DOHH2 (cell line): Measurements from ENCODE around the gene ARHGAP22.

Experiments used
- EZH2phosphoT487 ChIP-seq: fragments of 200-600 bp; sonication (generic); IDR thresholded peaks from 2 replicates; pipeline ENCODE4 v1.6.1; 2017; ENCODE audit warnings: borderline replicate concordance, mild to moderate bottlenecking, antibody characterized with exemption, low read length, moderate library complexity, mixed read lengths
- TF ChIP-seq, protein P1 (sequence below): fragments of 200-600 bp; sonication (generic); IDR thresholded peaks from one replicate; pipeline ENCODE4 v1.5.1; 2014; ENCODE audit warnings: antibody characterized with exemption, mild to moderate bottlenecking, low read depth, low read length; ENCODE audit not compliant: poor library complexity, severe bottlenecking

DNA sequence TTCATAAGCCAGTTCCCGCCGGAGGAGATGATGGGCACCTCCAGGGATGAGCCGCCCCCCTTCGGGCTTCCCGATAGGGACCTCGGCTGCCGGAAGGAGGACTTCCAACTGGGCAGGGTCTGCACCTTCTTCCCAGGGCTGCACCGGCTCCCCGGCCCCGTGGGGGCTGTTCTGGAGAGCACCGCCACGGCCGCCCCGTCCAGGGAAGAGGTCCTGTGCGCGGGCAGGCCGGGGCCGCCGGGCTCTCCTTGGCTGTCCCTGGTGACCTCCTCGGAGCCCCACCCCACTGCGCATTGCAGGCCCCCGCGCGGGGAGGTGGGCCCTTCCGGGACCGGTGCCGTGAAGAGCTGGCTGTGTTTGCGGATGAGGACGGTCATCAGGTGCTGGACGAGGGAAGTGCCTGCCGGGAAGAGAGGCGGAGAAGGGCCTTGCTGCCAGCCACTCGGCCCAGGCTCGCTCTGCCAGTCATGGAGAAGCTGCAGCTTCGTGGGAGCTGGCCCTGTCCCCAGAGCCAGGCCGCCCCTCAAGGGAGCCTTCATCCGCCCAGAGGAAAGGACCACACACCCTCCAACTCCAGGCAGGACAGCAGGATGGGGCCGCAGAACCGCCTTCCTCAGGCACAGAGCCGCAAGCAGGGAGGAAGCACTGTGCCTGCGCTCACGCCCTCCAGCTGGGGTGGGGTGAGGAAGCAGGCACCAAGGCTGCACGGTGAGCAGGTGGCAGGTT is 154.0 kb downstream of the ARHGAP22 start:
- TF ChIP-seq, protein P1, sequence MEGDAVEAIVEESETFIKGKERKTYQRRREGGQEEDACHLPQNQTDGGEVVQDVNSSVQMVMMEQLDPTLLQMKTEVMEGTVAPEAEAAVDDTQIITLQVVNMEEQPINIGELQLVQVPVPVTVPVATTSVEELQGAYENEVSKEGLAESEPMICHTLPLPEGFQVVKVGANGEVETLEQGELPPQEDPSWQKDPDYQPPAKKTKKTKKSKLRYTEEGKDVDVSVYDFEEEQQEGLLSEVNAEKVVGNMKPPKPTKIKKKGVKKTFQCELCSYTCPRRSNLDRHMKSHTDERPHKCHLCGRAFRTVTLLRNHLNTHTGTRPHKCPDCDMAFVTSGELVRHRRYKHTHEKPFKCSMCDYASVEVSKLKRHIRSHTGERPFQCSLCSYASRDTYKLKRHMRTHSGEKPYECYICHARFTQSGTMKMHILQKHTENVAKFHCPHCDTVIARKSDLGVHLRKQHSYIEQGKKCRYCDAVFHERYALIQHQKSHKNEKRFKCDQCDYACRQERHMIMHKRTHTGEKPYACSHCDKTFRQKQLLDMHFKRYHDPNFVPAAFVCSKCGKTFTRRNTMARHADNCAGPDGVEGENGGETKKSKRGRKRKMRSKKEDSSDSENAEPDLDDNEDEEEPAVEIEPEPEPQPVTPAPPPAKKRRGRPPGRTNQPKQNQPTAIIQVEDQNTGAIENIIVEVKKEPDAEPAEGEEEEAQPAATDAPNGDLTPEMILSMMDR: no peak
- no peak for TF ChIP-seq EZH2phosphoT487
